PC-9 (cell line): ENCODE data around the gene SCGB3A2. TPM values are rescaled to one million over a fixed set of nuclear protein-coding genes. Genes with fewer than 3 reads are reported as not detected.

Experiments
- BruUV-seq: library from RNA; stranded (reverse); fragments of 400-500 nt; replicated peaks from 2 replicates; lab custom pipeline; 2021; lab: Mats Ljungman, UMichigan
- CTCF ChIA-PET: fragments of 300-600 bp; sonication (Branson Sonifier 250); formaldehyde crosslinking; loops from one replicate; lab custom pipeline; 2022; ENCODE audit warnings: antibody characterized with exemption; lab: Charles Lee
- POLR2A ChIA-PET: fragments of 300-600 bp; sonication (Branson Sonifier 250); formaldehyde crosslinking; loops from one replicate; lab custom pipeline; 2022; ENCODE audit warnings: antibody characterized with exemption; ENCODE audit not compliant: unreplicated experiment; lab: Charles Lee
- DNase-seq, 2 experiments: peaks; one replicate each; pipeline versions ENCODE4 v3.0.0 to v3.0.0-alpha.2; 2015 to 2022; ENCODE audit warnings: mixed read lengths in 1 of 2
- H2AFZ ChIP-seq: fragments of 200-600 bp; sonication (generic); 2 replicates; pipeline ENCODE4 v1.8.1; 2017; ENCODE audit warnings: antibody characterized with exemption
- H3F3A ChIP-seq: fragments of 200-600 bp; sonication (generic); 2 replicates; pipeline ENCODE4 v1.8.1; 2017; ENCODE audit warnings: antibody characterized with exemption, mild to moderate bottlenecking, low read depth; ENCODE audit not compliant: insufficient read depth
- H3K27ac ChIP-seq: fragments of 200-600 bp; sonication (generic); 2 replicates; pipeline ENCODE4 v1.6.1; 2016; ENCODE audit warnings: mixed run types
- H3K27me3 ChIP-seq: fragments of 200-600 bp; sonication (generic); 2 replicates; pipeline ENCODE4 v1.6.1; 2016; ENCODE audit warnings: low read depth, mixed run types; ENCODE audit not compliant: insufficient read depth
- H3K36me3 ChIP-seq: fragments of 200-600 bp; sonication (generic); 2 replicates; pipeline ENCODE4 v1.6.1; 2016; ENCODE audit warnings: low read depth, mixed run types
- H3K4me1 ChIP-seq: fragments of 200-600 bp; sonication (generic); replicated peaks from 2 replicates; pipeline ENCODE4 v1.6.1; 2016; ENCODE audit warnings: mixed run types; ENCODE audit not compliant: insufficient read depth
- H3K4me2 ChIP-seq: fragments of 200-600 bp; sonication (generic); 2 replicates; pipeline ENCODE4 v1.6.1; 2017; ENCODE audit warnings: mixed run types
- H3K4me3 ChIP-seq: fragments of 200-600 bp; sonication (generic); 2 replicates; pipeline ENCODE4 v1.6.1; 2016; ENCODE audit warnings: mixed run types
- H3K79me2 ChIP-seq: fragments of 200-600 bp; sonication (generic); 2 replicates; pipeline ENCODE4 v1.6.1; 2017; ENCODE audit warnings: low read depth, mixed run types
- H3K9me2 ChIP-seq: fragments of 200-600 bp; sonication (generic); 2 replicates; pipeline ENCODE4 v1.8.1; 2017; ENCODE audit warnings: mild to moderate bottlenecking; ENCODE audit not compliant: insufficient read depth
- H3K9me3 ChIP-seq: fragments of 200-600 bp; sonication (generic); 2 replicates; pipeline ENCODE4 v1.8.1; 2016; ENCODE audit warnings: low read depth; ENCODE audit not compliant: insufficient read depth
- H4K20me1 ChIP-seq: fragments of 200-600 bp; sonication (generic); 2 replicates; pipeline ENCODE4 v1.8.1; 2017; ENCODE audit not compliant: insufficient read depth
- CTCF ChIP-seq: fragments of 200-600 bp; sonication (generic); conservative IDR thresholded peaks from 2 replicates; pipeline ENCODE4 v1.6.1; 2017; ENCODE audit warnings: mixed run types, antibody characterized with exemption, mild to moderate bottlenecking, moderate library complexity
- EZH2 ChIP-seq: fragments of 200-600 bp; sonication (generic); IDR thresholded peaks from 2 replicates; pipeline ENCODE4 v1.8.0; 2017; ENCODE audit warnings: antibody characterized with exemption, low read depth
- intact Hi-C: fragments of 100-400 bp; cut with micrococcal nuclease; formaldehyde crosslinking; loops from one replicate; pipeline ENCODE4 v1.10.0; 2022; ENCODE audit not compliant: unreplicated experiment
- total RNA-seq: library from RNA; stranded (reverse); gene quantifications from 2 replicates; pipeline ENCODE4 v1.2.3, GENCODE V29; 2021

The SCGB3A2 gene
- total RNA-seq, 1 experiment from 2014 or later, result not detected

DNA sequence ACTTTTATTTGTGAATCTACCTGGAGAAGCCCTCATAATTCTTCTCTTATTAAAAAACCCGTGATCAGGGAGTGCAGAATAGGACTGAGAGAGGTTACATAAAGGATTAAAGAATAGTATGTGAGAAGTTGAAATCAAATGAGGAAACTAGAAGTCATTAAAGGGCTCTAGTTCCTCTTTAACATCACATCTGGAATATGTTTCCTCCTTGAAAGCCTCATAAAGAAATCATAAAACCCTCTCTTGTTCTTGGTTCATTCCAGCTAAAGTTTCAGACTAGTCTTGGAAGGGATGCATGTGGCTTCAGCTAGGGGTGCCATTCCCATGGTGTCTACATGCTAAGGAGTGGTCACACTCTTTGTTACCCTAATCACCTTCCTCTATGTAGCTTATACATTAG is 33.5 kb downstream of the SCGB3A2 start:
- CTCF ChIA-PET, result no interaction called here
- Histone ChIP-seq H3K9me3 (no peaks in the 10 kb centered on the region), H2AFZ (no peak overlapping the region), H3K79me2 (no peaks in the 10 kb centered on the region), H3K36me3 (no peaks in the 10 kb centered on the region), H3K4me3 (no peak overlapping the region; the same call in 1 of the 2 replicates), H3K4me2 (no peak overlapping the region), H3K27me3 (no peaks in the 10 kb centered on the region), H3K27ac (no peak overlapping the region), H3K4me1 (peaks cover 8% of the 10 kb centered on the region), H3F3A (no peaks in the 10 kb centered on the region), H3K9me2 (no peaks in the 10 kb centered on the region), H4K20me1 (no peaks in the 10 kb centered on the region)
- no TSS peak for BruUV-seq
- no peak for TF ChIP-seq CTCF
- TF ChIP-seq EZH2, result no peak
- intact Hi-C loops, result no loop called here
- no peak for DNase-seq
- POLR2A ChIA-PET, result no interaction called here

GRCh38 chr5:147913786-147914185 is 35.3 kb downstream of the SCGB3A2 start:
- Histone ChIP-seq H3K36me3 (no peaks in the 10 kb centered on the region), H4K20me1 (no peaks in the 10 kb centered on the region), H3K27me3 (no peaks in the 10 kb centered on the region), H3F3A (no peaks in the 10 kb centered on the region), H3K9me3 (no peaks in the 10 kb centered on the region), H3K27ac (no peak overlapping the region), H2AFZ (no peak overlapping the region), H3K79me2 (no peaks in the 10 kb centered on the region), H3K4me3 (no peak overlapping the region), H3K4me1 (peaks cover 20% of the 10 kb centered on the region), H3K9me2 (no peaks in the 10 kb centered on the region), H3K4me2 (no peak overlapping the region)
- BruUV-seq, result no TSS peak
- CTCF ChIA-PET, result no interaction called here
- intact Hi-C loops, result no loop called here
- peak in 1 of 2 experiments; percentile 46 for DNase-seq
- POLR2A ChIA-PET, result no interaction called here
- no peak for TF ChIP-seq EZH2
- no peak for TF ChIP-seq CTCF

DNA sequence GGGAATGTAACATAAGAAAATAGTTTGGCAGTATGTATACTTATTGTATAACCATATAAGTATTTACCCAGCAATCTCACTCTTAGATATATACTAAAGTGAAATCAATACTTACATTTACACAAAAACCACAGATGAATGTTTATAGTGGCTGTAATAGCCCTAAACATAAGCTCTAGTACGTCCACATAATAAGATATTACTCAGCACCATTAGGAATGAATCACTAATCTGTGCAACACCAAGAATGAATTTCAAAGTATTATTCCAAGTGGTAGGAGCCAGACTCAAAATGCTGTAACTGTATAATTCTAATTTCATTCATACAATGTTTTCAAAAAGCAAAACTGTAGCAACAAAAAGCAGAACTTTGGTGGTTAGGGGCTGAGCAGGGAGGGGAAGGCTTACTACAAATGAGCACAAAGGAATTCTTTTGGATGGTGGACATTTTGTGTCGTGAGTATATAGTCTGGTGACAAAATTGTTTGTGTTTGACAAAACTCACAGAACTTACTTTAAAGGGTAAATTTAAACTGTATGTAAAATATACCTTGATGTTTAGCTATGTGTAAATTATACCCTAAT is 39.7 kb downstream of the SCGB3A2 start:
- no peak for TF ChIP-seq EZH2
- TF ChIP-seq CTCF, result no peak
- POLR2A ChIA-PET, result no interaction called here
- Histone ChIP-seq H3K27ac (peak overlapping the region; percentile 23), H3K4me3 (no peak overlapping the region), H2AFZ (peak overlapping the region; percentile 40; the same call in 1 of the 2 replicates), H3K4me1 (peaks cover 20% of the 10 kb centered on the region), H3F3A (no peaks in the 10 kb centered on the region), H3K9me2 (no peaks in the 10 kb centered on the region), H3K27me3 (no peaks in the 10 kb centered on the region), H3K79me2 (no peaks in the 10 kb centered on the region), H3K9me3 (no peaks in the 10 kb centered on the region), H3K36me3 (no peaks in the 10 kb centered on the region), H4K20me1 (no peaks in the 10 kb centered on the region), H3K4me2 (peak overlapping the region; percentile 24)
- intact Hi-C loops, result no loop called here
- BruUV-seq, result no TSS peak
- CTCF ChIA-PET, result no interaction called here
- DNase-seq, result peak in 1 of 2 experiments; percentile 59
